ENCODE measurements around the gene ZNF701.
"Not testable (repeated sequence)": the region's sequence is repeated elsewhere in the genome, so short reads cannot be mapped to it uniquely, and the experiment has no call there.

The ZNF701 gene

DNA sequence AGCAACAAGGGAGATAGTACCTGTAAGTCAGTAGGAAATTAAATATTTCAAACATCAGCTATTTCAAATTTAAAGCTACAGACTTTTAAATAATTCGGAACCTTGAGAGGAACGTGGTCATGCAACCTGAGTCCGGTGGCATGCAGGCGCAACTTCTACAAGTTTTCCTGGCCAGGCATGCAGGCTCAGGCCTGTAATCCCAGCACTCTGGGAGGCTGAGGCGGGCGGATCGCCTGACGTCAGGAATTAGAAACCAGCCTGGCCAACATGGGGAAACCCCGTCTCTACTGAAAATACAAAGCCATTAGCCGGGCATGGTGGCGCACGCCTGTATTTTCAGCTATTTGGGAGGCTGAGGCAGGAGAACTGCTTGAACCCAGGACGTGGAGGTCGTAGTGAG, 2.2 kb upstream of the ZNF701 start:
- DNase-seq, result no peak

DNA sequence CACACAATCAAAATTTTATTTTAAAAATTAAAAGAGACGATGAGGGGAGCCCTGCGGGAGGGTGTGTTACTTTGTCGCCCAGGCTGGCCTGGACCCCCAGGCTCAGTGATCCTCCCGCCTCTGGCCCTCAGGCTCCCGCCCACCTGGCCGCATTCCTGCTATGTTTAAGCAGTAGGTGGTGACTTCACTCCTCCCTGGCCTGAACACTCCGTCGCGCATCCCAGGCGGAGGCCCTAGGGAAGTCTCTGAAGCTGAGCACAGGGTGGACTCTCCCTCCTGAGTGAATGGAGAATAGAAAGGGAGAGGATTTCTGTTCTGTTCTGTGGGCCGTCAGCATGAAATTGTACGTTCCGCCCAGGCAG, 468 bp upstream of the ZNF701 start:
- peak; percentile 83 for DNase-seq

DNA sequence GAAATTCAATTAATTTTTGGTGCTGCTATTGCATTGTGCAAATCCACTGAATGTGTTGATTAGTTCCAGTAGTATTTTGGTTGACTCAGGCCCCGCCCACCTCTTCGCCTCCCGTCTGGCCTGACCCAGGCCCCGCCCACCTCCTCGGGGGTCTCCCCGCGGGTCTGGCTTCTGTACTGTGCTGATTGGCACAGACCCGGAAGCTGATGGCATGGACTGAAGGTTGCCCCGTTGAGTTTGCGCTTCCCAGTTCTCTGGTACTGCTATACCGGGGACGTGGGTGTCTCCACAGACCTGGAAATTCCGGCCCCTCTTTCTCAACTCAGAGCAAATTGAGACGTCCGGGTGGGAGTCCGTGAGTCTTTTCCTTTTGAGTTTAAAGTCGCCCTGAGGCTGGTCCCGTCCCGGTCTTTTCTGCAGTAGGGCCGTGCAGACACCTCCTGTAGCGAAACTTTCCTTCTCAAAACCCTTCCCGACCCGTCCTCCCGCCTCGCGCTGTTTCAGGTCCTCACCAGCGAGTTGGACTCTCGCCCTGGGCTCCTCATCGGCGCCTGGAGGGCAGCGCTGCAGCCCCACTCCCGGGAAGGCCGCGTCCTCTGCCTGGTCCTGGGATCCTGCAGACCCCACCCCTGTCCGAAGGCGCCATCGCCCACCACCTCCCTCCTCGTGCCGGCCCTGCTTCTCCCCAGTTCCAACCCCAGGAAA, 14.8 kb downstream of the ZNF701 start:
- no peak for DNase-seq

DNA sequence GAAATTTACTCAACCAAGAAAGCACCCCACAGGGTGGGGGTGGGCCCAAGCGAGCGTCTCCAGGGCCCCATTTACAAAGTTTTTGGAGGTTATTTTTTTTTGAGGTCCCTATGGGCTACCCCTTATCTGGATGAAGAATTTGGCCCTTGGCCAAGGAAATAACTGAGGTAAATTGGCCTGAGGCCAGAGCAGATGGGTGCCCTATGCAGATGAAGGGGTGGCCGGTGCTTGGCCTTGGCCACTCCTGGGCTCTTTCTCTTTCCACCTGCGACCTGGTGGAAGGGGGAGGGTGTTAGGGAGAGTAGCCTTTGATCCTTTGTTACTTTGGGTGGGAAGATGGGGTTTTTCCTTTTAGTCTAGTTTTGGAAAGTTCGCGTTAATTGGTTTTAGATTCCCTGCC, 15.5 kb downstream of the ZNF701 start:
- no peak for DNase-seq

DNA sequence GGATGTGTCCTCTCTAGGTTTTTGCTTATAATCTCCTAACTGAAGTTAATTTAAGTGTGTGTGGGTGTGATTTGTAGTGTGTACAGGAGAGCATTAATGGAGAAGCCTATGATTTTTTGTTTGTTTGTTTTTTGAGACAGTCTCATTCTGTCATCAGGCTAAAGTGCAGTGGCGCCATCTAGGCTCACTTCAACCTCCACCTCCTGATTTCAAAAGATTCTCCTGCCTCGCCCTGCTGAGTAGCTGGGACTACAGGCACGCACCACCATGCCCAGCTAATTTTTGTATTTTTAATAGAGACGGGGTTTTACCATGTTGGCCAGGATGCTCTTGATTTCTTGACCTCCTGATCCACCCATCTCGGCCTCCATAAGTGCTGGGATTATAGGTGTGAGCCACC, 20.6 kb downstream of the ZNF701 start:
- peak; percentile 29 for DNase-seq

DNA sequence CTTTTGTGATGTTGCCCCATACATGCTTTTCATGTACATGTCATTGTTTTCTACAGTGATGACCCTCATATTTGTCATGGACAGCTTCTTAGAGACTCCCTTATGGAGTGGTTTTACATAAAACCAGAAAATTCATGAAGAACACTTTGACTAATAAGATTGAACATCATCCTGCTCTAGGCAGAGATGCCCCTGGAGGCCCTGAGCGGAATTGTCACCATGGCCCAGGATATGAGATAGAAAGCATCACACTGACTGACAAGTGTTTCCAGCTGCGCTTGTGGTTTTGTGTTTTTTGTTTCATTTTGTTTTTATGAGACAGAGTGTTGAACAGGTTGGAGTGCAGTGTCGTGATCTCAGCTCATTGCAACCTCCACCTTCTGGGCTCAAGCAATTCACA, 22.2 kb downstream of the ZNF701 start:
- peak; percentile 42 for DNase-seq

DNA sequence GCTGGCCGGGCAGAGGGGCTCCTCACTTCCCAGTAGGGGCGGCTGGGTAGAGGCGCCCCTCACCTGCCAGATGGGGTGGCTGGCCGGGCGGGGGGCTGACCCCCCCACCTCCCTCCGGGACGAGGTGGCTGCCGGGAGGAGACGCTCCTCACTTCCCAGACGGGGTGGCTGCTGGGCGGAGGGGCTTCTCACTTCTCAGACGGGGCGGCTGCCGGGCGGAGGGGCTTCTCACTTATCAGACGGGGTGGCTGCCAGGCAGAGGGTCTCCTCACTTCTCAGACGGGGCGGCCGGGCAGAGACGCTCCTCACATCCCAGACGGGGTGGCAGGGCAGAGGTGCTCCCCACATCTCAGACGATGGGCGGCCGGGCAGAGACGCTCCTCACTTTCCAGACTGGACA, 23.4 kb downstream of the ZNF701 start:
- not testable (repeated sequence) for DNase-seq

DNA sequence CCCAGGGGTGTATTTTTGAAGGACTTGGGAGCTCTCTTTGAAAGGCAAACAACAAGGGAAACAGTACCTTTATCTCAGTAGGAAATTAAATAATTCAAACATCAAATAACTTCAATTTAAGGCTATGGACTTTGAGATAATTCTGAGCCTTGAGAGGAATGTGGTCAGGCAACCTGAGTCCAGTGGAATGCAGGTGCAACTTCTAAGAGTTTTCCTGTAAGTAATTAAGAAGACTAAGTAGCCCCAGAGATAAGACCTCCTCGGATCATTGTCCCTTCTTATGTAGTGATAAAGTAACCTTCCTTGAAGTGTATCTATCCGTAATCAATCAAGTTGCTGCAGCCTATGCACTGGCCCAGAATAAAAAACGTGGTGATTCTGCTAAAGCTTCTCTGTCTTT, 29.2 kb downstream of the ZNF701 start:
- DNase-seq, result no peak

DNA sequence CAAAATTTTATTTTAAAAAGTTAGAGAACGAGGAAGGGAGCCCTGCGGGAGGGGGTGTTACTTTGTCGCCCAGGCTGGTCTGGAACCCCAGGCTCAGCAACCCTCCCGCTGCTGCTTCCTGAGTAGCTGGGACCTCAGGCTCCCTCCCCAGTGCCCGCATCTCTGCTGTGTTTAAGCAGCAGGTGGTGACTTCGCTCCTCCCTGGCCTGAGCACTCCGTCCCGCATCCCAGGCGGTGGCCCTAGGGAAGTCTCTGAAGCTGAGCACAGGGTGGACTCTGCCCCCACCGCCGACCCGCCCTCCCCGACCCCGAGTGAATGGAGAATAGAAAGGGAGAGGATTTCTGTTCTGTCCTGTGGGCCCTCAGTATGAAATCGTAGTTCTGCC, 30.5 kb downstream of the ZNF701 start:
- peak; percentile 82 for DNase-seq

DNA sequence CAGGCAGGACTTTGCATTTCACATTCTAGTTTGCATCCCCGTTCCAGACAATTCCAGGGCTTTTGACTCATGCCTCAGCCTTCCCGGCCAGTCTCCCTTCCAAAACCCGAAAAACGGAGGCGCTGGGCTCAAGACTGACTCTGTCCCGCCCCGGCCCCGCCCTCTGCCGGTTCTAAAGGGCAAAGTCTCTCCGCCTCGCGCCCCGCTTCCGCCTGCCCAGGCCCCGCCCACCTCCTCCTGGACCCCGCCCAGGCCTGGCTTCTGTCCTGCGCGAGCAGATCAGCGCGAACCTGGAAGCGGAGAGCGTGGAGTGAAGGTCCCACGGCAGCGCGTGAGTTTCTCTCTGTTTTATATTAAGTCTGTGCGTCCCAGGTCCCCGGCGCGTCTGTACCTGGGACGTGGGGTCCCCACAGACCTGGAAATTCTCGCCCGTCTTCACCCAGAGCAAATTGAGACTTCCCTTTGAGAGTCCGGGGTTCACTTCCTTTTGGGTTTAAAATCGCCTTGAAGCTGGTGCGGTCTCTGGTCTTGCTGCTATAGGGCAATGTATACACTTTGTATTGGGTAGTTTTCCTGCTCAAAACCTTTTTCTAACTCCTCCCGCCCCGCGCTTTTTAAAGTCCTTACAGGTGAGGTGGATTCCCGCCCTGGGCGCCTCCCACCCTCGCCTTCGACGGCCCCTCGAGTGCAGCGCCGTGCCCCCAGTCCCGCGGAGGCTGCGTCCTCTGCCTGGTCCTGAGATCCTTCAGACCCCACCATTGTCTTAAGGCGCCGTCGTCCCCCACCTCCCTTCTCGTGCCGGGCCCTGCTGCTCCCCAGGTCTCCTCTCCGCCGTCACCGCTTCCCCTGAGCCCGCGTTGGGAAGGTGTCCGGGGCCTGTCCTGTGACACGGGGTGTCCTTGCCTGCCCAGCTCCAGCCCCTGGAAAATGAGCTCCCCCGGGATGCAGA, 31.2 kb downstream of the ZNF701 start:
- peak; percentile 94 for DNase-seq

DNA sequence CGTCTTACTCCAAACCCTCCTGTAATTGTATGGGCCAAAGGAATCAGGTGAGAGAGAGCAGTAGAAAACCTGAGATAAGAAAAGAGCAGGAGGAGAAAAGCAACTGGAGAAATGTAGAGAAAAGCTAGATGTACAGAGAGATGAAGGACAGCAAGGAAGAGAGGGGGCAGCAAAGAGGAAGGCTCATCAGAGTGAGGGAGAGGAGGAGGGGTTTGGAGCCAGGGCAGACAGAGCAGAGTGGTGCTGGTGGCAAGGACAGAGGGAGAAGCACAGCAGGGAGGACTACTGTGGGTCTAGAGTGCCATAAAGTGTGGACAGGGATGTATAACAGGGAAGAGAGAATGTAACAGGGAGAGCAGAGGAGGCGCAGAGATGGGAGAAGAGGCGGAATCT, 31.9 kb downstream of the ZNF701 start:
- peak; percentile 36 for DNase-seq

DNA sequence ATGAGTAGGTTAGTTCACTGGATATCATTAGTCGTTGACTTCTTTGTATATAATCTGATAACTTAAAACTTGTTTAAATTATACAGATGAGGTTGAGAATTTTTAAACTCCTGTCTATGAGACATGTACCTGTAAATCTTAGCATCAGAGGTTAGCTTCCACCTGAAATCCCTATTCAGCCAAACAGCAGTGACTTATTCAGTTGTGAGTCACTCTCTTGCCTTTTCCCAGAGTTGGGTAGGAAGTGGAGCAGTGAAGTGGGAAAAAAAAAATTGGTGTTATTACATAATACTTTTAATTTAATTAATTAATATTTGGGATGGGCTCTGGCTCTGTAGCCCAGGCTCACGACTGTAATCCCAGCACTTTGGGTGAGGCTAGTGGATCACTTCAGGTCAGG, 32.9 kb downstream of the ZNF701 start:
- no peak for DNase-seq

DNA sequence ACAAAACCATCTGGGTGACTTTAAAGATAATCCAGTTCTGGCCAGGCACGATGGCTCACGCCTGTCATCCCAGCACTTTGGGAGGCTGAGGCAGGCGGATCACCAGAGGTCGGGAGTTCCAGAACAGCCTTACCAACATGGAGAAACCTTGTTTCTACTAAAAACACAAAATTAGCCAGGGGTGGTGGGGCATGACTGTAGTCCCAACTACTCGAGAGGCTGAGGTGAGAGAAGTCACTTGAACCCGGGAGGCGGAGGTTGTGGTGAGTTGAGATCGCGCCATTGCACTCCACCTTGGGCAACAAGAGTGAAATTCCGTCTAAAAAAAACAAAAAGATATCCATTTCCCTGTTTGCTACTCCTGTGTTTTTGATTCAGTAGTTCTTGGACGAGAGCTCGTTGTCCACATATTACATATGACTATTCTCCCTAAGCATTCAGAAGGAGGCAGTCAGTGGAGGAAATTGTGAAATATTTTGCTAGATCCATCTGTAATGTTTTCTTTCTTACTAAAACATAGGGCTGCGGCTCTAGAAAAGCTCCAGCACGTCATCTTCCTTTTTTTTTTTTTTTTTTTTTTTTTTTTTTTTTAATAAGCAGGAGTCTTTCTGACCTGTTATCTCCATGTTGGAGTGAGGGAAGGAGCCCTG, 33.6 kb downstream of the ZNF701 start:
- no peak for DNase-seq

DNA sequence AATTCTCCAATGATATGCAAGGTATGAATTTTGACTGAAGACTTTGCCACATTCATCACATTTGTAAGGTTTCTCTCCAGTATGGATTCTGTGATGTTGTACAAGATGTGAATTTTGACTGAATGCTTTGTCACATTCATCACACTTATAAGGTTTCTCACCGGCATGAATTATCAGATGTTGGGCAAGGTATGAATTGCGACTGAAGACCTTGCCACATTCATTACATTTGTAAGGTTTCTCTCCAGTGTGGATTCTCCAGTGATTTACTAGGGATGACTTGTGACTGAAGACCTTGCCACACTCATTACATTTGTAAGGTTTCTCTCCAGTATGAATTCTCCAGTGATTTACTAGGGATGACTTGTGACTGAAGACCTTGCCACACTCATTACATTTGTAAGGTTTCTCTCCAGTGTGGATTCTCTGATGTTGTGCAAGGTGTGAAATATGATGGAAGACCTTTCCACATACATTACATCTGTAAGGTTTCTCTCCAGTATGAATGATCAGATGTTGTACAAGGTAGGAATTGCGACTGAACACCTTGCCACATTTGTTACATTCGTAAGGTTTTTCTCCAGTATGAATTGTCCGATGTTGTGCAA, 43.3 kb downstream of the ZNF701 start:
- DNase-seq, result no peak

DNA sequence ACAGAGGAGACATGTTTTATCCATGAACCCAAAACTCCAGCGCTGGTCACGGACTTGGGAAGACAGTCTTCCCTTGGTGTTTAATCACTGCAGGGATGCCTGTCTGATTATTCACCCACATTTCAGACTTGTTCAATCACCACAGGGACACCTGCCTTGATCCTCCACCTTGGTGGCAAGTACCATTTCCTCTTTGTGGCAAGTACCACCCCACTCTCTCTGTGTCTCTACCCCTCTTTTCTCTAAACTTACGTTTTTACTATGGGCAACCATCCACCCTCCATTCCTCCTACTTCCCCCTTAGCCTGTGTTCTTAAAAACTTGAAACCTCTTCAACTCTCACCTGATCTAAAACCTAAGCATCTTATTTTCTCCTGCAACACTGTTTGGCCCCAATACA, 51.3 kb downstream of the ZNF701 start:
- DNase-seq, result no peak

DNA sequence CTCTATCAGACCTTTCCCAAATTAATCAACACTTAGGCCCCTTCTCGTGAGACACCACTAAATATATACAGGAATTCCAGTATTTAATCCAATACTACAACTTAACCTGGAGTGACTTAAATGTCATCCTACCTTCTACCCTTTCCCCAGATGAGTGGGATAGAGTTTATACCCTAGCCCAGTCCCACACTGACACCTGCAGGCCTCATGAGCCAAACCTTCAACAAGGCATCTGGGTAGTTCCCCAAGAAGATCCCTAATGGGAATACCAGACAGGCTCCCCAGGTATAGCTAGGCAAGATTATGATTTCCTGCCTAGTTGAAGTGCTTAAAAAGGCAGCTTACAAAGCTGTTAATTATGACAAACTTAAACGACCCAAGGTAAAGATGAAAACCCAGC, 52.2 kb downstream of the ZNF701 start:
- peak; percentile 18 for DNase-seq

DNA sequence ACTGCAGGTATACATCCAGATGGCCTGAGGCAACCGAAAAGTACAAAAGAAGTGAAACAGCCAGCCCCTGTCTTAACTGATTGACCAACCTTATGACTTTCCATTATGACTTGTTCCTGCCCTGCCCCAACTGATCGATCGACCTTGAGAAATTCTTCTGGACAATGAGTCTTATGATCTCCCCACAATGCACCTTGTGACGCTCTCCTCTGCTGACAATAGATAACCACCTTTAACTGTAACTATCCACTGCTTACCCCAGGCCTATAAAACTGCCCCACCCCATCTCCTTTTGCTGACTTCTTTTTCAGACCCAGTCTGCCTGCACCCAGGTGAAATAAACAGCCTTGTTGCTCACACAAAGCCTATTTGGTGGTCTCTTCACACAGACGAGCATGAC, 56.8 kb downstream of the ZNF701 start:
- DNase-seq, result no peak

DNA sequence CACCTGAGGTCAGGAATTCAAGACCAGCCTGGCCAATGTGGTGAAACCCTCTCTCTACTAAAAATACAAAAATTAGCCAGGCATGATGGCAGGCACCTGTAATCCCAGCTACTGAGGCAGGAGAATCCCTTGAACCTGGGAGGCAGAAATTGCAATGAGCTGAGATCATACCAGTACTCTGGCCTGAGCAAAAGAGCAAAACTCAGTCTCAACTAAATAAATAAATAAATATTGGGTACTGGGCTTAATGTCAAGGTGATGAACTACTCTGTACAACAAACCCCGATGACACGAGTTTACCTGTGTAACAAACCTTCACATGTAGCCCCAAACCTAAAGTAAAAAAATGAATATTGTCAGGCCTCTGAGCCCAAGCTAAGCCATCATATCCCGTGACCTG, 57.4 kb downstream of the ZNF701 start:
- DNase-seq, result not testable (repeated sequence)

DNA sequence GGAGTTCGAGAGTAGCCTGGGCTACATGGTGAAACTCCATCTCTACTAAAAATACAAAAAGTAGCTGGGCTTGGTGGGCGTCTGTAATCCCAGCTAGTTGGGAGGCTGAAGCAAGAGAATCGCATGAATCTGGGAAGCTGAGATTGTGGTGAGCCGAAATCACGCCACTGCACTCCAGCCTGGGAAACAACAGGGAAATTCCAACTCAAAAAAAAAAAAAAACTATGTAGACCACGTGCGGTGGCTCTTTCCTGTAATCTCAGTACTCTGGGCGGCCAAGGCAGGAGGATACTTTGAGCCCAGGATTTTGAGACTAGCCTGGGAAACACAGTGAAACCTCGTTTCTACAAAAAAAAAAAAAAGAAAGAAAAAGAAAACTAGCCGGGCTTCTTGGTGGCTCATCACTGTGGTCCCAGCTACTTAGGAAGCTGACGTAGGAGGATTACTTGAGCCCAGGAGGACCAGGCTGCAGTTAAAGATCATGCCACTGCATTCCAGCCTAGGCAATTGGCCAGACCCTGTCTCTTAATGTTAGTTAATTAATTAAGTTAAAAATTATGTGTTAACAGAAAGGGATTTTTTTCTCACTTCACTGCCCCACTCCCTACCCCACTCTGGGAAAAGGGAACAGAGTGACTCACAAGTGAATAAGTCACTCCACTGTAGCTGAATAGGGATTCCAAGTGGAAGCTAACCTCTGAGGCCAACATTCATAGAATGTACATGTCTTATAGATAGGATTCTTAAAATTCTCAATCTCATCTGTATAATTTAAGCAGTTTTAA, 65.9 kb downstream of the ZNF701 start:
- DNase-seq, result no peak

All from DMS53 (cell line).